Mesothelial cell of epicardium (in vitro differentiated cells): ENCODE measurements around the gene DHRSX. TPM values are rescaled to one million over a fixed set of nuclear protein-coding genes. Genes with fewer than 3 reads are reported as not detected.
"Not testable (repeated sequence)": the region's sequence is repeated elsewhere in the genome, so short reads cannot be mapped to it uniquely, and the experiment has no call there.

Experiments
- DNase-seq, 2 experiments: peaks; one replicate each; pipeline ENCODE4 v3.0.0; 2021; ENCODE audit warnings: low spot score in 2 of 2; ENCODE audit not compliant: unreplicated experiment in 2 of 2
- H3K27ac Mint-ChIP-seq: 2 replicates; pipeline ENCODE4 v1.8.0; 2021; ENCODE audit warnings: mixed read lengths
- H3K27me3 Mint-ChIP-seq: 2 replicates; pipeline ENCODE4 v1.8.0; 2021; ENCODE audit warnings: low read depth, mixed read lengths
- H3K36me3 Mint-ChIP-seq: 2 replicates; pipeline ENCODE4 v1.8.0; 2021; ENCODE audit warnings: mixed read lengths
- H3K4me1 Mint-ChIP-seq: 2 replicates; pipeline ENCODE4 v1.8.0; 2021; ENCODE audit warnings: mixed read lengths
- H3K4me3 Mint-ChIP-seq: 2 replicates; pipeline ENCODE4 v1.8.0; 2021; ENCODE audit warnings: mild to moderate bottlenecking, moderate library complexity, mixed read lengths
- H3K9me3 Mint-ChIP-seq: 2 replicates; pipeline ENCODE4 v1.8.0; 2021; ENCODE audit warnings: mixed read lengths
- CTCF ChIP-seq: fragments of 200-600 bp; sonication (generic); IDR thresholded peaks from one replicate; pipeline ENCODE4 v1.5.0; 2021; ENCODE audit warnings: antibody characterized with exemption; ENCODE audit not compliant: unreplicated experiment
- total RNA-seq: library from RNA; stranded (reverse); gene quantifications from 3 replicates; pipeline ENCODE4 v1.2.1, GENCODE V29; 2021

DHRSX gene
- total RNA-seq, 1 donor from 2014 or later: 43.5 TPM

DNA sequence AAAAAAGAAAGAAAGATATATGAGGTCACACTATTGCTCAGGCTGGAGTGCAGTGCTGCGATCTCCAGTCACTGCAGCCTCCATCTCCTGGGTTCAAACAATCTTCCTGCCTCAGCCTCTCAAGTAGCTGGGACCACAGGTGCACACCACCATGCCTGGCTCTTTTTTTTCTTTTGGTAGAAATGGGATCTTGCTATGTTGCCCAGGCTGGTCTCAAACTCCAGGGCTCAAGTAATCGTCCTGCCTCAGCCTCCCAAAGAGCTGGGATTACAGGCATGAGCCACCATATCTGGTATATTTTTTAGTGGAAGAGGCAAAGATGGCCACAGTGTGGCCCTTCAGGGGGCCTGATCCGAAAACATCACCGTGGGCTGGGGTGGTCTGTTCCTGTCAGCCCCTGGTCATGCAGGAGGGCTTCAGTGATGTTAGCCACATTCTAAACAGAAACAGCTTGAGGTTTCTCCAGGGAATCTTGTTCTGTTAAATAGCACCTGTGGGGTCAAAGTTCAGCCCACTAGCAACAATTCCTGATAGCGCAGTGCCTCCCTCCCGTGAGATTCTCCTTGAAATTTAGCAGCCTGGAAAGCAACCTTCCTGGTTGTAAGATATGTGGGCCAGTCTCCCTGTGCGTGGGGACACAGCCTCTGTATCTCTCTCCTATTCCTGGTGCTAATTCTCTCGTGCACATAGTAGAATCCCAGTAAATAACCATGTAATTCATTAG is 7.3 kb upstream of the DHRSX start:
- Mint-ChIP-seq H3K27me3 (no peaks in the 10 kb centered on the region), H3K4me3 (no peak overlapping the region), H3K27ac (no peak overlapping the region), H3K4me1 (peaks cover 4% of the 10 kb centered on the region), H3K9me3 (no peaks in the 10 kb centered on the region), H3K36me3 (no peaks in the 10 kb centered on the region)
- no peak for TF ChIP-seq CTCF
- DNase-seq: no peak

DNA sequence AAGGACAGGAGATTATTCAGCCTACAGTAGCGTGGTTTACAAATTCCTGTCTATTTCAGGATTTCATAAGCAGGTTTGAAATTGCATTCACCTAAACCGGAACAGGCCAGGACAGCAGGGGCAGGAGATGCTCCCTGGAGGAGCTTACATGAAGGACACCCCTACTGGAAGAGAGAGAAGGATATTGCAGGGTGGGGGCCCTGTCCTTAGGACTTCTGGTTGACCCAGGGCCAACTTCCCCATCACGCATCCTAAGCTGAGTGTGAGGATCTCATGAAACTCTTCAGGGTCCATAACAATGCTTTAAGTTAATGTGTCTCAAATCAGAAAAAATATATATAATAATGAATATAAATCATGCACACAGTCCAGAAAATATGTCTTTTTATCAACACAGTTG is 6.4 kb upstream of the DHRSX start:
- H3K36me3 Mint-ChIP-seq: no peaks in the 10 kb centered on the region
- no peak overlapping the region for H3K4me3 Mint-ChIP-seq
- no peak for DNase-seq
- H3K9me3 Mint-ChIP-seq: no peaks in the 10 kb centered on the region
- H3K27me3 Mint-ChIP-seq: no peaks in the 10 kb centered on the region
- no peak overlapping the region for H3K27ac Mint-ChIP-seq
- H3K4me1 Mint-ChIP-seq: peaks cover 6% of the 10 kb centered on the region
- TF ChIP-seq CTCF: no peak

GRCh38 chrX:2505341-2505740 is 4.6 kb upstream of the DHRSX start:
- not testable (repeated sequence) for H3K9me3 Mint-ChIP-seq, H3K27me3 Mint-ChIP-seq, DNase-seq

DNA sequence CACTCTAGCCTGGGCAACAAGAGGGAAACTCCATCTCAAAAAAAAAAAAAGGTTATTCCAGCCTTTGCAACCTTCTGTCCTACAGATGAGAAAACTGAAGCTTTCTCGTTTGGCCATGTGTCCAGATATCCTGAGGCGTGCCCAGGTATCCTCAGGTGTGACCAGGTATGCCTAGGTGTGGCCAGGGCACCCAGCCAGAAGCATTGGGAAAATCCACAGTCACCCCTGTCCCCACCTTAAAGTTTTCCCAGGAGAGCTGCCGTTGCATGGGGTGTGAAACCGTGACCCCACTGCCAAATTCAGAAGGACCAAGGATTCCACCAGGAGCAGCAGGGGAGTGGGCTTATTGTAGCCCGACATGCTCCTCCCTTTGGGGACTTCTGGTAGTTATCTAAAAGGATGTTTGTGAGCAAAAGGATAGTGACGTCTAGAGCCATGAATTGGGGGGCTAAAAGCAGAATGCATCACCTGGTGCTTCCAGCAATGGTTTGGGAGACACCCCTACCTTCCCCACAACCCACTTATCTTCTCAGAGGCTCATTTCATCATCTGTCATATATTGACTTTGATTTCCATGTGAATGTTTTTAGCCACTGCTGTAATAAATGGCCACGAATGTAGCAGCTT is 4.0 kb upstream of the DHRSX start:
- peaks cover 10% of the 10 kb centered on the region for H3K4me1 Mint-ChIP-seq
- H3K9me3 Mint-ChIP-seq: no peaks in the 10 kb centered on the region
- no peaks in the 10 kb centered on the region for H3K36me3 Mint-ChIP-seq
- no peaks in the 10 kb centered on the region for H3K27me3 Mint-ChIP-seq
- TF ChIP-seq CTCF: no peak
- H3K27ac Mint-ChIP-seq: no peak overlapping the region
- no peak overlapping the region for H3K4me3 Mint-ChIP-seq
- no peak for DNase-seq

More at GRCh38 chrX:2505341-2505740, 4.6 kb upstream of the DHRSX start:
- H3K36me3 Mint-ChIP-seq, H3K4me3 Mint-ChIP-seq, H3K4me1 Mint-ChIP-seq, H3K27ac Mint-ChIP-seq: not testable (repeated sequence)

- Mint-ChIP-seq H3K4me1 (peaks cover 19% of the 10 kb centered on the region), H3K9me3 (no peaks in the 10 kb centered on the region), H3K36me3 (no peaks in the 10 kb centered on the region), H3K27ac (no peak overlapping the region), H3K27me3 (no peaks in the 10 kb centered on the region), H3K4me3 (no peak overlapping the region)
- no peak for DNase-seq
- TF ChIP-seq CTCF: no peak
Measured at GRCh38 chrX:2503591-2504500, 3.1 kb upstream of the DHRSX start.
